LNCAP (cell line): Measurements from ENCODE around the gene NID1.

ENCODE experiments used
- TF ChIP-seq, protein P1 (sequence below): fragments of 450-650 bp; IDR thresholded peaks from 2 replicates; pipeline ENCODE4 v1.5.1; 2017; ENCODE audit warnings: mild to moderate bottlenecking

NID1 gene

DNA sequence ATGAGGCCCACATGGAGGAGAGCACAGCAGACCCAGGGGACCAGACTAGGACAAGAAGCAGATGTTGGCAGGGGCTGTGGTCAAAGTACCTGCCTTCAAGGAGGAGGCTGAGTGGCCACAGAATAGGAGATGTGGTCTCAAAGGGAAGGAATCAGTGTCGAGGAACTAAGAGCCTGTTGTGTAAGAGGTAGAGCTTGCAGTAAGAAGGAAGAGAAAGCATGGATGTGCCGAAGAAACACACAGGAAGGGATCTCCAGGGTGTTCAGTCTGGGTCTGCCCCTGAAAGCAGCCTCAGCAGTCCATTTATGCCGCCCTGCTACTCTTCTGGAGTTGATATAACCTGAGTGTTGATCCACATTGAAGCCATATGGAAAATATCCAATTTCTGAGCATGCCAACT is 83.9 kb downstream of the NID1 start:
- TF ChIP-seq, protein P1, sequence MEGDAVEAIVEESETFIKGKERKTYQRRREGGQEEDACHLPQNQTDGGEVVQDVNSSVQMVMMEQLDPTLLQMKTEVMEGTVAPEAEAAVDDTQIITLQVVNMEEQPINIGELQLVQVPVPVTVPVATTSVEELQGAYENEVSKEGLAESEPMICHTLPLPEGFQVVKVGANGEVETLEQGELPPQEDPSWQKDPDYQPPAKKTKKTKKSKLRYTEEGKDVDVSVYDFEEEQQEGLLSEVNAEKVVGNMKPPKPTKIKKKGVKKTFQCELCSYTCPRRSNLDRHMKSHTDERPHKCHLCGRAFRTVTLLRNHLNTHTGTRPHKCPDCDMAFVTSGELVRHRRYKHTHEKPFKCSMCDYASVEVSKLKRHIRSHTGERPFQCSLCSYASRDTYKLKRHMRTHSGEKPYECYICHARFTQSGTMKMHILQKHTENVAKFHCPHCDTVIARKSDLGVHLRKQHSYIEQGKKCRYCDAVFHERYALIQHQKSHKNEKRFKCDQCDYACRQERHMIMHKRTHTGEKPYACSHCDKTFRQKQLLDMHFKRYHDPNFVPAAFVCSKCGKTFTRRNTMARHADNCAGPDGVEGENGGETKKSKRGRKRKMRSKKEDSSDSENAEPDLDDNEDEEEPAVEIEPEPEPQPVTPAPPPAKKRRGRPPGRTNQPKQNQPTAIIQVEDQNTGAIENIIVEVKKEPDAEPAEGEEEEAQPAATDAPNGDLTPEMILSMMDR: no peak

DNA sequence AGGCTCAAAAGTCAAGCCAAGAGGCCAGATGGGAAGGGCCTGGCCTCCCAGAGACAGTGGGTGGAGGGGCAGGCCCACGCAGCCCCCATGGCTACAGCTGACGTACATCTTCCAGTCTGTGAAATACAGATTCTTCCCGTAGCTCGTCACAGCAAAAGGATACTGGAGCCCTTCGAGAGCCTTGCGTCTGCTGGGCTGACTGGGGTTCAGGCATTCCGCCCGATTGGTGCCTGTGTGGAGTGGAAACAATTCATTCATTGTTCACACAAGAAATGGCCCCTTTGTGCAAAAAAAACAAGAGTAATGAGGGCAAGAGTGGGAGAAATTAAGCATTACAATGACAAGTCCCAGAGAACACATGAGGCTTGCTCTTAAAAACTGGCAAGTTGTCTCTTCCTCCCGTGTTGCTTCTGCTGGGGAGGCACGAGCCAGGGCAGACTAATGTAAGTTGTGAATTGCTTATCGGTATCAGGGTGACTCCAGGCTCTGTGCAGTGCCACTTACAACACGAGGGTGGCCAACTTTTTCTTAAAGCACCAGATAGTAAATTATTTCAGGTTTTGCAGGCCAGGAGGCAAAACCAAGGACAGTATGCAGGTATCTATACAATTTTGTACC is 85.1 kb downstream of the NID1 start:
- TF ChIP-seq, protein P1: no peak

DNA sequence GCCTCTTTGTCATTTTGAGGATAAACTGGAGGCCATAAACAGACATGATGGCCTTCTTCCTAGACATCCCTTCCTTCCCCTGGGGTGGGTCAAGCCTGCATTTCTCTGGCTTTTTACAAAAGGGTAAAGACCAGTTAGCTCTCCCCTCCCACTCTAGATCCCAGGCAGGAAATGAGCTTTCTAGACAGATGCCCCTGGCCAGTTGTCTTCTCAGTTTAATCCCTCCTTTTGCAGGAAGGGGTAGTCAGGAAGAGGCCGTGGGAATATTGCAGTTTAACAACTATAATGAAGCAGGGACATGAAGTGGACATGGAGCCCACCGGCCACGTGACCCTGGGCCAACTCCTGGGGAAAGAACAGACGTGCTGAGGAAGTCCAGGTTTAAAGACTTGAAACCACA is 85.7 kb downstream of the NID1 start:
- TF ChIP-seq, protein P1: no peak

DNA sequence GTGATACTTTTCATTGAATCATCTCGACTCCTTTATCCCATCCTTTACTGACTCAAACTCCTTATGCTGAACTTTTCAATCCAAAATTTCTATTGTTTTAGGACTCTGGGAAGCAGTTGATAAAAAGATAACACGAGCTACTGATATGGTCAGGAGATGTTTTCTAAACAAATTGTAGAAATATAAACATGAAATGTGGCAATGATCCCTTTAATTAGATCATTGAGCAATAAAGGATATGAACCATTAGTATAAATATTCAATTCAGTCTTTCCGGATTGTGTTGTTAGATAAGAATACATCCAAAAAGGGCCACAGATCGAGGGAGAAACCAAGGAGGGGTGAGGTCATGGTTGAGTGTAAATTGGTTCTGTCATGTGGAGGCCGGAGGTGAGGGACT is 88.4 kb downstream of the NID1 start:
- TF ChIP-seq, protein P1: no peak

DNA sequence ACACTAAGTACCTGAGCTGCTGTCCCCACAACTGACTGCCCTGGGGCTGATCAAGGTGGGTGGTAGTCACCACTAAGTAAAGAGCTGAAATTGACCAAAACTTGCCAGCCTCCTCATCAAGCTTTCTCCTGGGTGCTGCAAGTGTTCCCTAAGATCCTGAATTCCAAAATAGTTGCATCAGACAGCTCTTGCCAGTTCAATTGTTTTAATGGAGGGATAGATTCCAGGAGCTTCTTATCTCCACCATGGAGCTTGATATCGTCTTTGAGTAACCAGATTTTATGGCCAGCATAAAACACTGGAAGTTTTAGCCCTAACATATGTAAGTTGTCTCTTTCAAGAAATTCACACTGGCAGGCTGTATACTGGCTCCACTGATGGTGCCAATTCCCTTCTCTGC is 90.3 kb downstream of the NID1 start:
- TF ChIP-seq, protein P1: no peak

DNA sequence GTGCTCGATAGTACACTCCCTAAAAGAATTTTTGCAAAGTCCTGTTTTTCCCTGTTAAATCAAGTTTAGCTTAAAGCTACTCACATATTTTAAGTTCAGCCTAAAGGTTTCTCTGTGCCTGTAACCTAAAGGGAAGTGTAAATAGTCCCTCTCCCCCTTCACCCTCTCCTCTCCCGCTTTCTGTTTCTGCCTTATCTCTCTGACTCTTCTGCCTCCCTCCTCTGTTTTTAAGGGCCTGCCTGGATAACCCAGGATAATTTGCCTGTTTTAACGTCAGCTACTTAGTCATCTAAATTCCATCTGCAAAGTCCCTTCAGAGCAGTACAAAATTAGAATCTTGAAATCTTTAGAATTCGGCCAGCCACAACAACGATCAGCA is 92.6 kb downstream of the NID1 start:
- TF ChIP-seq, protein P1: no peak

DNA sequence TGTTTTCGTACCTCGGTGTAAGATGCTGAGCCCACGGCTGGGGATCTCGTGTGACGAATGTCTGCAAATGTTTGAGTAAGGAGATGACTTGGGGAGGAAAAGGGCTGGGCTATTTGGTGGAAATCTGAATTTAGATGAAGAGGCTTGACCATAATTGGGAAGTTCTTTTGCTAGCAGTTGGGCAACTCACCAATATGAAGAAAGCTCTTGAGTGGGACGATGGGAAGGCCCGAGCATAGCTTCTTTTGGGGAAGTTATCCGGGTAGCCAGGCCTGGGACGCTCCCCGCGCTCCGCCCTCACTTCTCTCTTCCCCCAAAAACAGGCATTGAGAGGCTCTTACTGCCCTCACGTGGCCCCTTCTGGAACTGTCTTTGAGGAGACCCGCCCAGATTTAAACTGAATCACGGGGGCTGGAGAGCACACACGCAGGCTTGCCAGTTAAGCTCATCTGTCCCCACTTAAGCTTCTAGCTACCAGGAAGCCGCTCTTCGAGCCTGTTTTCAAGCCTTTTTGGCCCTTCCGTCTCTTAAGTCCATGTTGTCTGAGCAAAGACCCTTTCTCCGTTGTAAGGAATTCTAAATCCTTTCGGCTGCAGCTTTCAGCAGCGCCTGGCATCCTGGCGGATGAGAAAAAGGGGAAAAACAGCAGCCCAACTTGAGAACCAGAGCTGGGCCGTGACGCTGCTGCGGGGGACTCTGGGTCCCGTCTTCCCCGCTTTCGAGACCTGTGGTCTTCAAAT is 93.1 kb downstream of the NID1 start:
- TF ChIP-seq, protein P1: peak; percentile 88

DNA sequence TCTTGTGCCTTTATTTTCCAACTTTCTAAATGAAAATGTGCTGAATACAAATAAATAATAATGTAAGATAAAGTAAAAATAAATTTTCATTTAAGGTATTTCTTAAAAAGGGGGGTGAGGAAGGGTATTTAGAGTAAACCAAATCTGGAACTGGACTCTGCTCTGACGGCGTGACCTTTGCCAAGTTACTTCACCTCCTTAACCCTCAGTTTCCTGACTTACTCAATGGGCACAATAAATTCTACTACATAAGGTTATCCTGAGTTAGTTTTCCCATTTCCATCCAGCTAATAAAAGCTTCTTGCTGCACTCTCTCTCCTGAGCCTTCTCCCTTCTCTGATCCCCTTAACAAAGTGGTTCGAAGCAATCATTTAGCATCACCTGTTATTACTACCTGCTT is 93.9 kb downstream of the NID1 start:
- TF ChIP-seq, protein P1: no peak
